A673 (cell line): Measurements from ENCODE around the gene PYROXD2. TPM values are rescaled to one million over a fixed set of nuclear protein-coding genes. Genes with fewer than 3 reads are reported as not detected.

Experiments used
- BruUV-seq: library from RNA; stranded (reverse); fragments of 400-500 nt; replicated peaks from 2 replicates; lab custom pipeline; 2021; lab: Mats Ljungman, UMichigan
- CTCF ChIA-PET: fragments of 300-600 bp; sonication (Branson Sonifier 250); formaldehyde crosslinking; loops from one replicate; lab custom pipeline; 2022; ENCODE audit warnings: antibody characterized with exemption; lab: Charles Lee
- POLR2A ChIA-PET: fragments of 300-600 bp; sonication (Branson Sonifier 250); formaldehyde crosslinking; loops from one replicate; lab custom pipeline; 2022; ENCODE audit warnings: antibody characterized with exemption; ENCODE audit not compliant: low non-redundant PET; lab: Charles Lee
- DNase-seq: peaks from one replicate; pipeline ENCODE4 v3.0.0-alpha.2; 2015; ENCODE audit warnings: low spot score
- H3K27ac ChIP-seq: fragments of 200-600 bp; sonication (generic); 2 replicates; pipeline ENCODE4 v1.5.1; 2016; ENCODE audit warnings: mixed run types, low read depth, mild to moderate bottlenecking, mixed read lengths, antibody characterized with exemption, low read length; ENCODE audit not compliant: poor library complexity, severe bottlenecking
- H3K27me3 ChIP-seq: fragments of 200-600 bp; sonication (generic); replicated peaks from 2 replicates; pipeline ENCODE4 v1.6.1; 2017; ENCODE audit warnings: mixed run types, low read depth, mild to moderate bottlenecking, mixed read lengths, antibody characterized with exemption, low read length; ENCODE audit not compliant: insufficient read depth, poor library complexity
- H3K36me3 ChIP-seq: fragments of 200-600 bp; sonication (generic); 2 replicates; pipeline ENCODE4 v1.6.1; 2016; ENCODE audit warnings: mixed run types, mild to moderate bottlenecking, mixed read lengths, antibody characterized with exemption, low read length; ENCODE audit not compliant: insufficient read depth, poor library complexity, severe bottlenecking
- H3K4me1 ChIP-seq: fragments of 200-600 bp; sonication (generic); 2 replicates; pipeline ENCODE4 v1.6.1; 2017; ENCODE audit warnings: mixed run types, mild to moderate bottlenecking, mixed read lengths, antibody characterized with exemption, low read length; ENCODE audit not compliant: insufficient read depth, poor library complexity, severe bottlenecking
- H3K4me3 ChIP-seq: fragments of 200-600 bp; sonication (generic); 2 replicates; pipeline ENCODE4 v1.5.1; 2016; ENCODE audit warnings: low read depth, mixed run types, mild to moderate bottlenecking, mixed read lengths, low read length; ENCODE audit not compliant: poor library complexity, severe bottlenecking
- H3K9me3 ChIP-seq: fragments of 200-600 bp; sonication (generic); 2 replicates; pipeline ENCODE4 v1.6.1; 2016; ENCODE audit warnings: mixed run types, low read depth, mild to moderate bottlenecking, mixed read lengths, antibody characterized with exemption, low read length; ENCODE audit not compliant: poor library complexity, severe bottlenecking
- CTCF ChIP-seq: fragments of 300-800, 200-600 bp; sonication (generic); conservative IDR thresholded peaks from 2 replicates; pipeline ENCODE4 v1.5.1; 2017; ENCODE audit warnings: low read depth, mild to moderate bottlenecking, antibody characterized with exemption, low read length, moderate library complexity, mixed read lengths
- EZH2 ChIP-seq: fragments of 200-600 bp; sonication (generic); IDR thresholded peaks from 2 replicates; pipeline ENCODE4 v1.6.1; 2017; ENCODE audit warnings: borderline replicate concordance, low read depth, mild to moderate bottlenecking, mixed read lengths, antibody characterized with exemption, low read length; ENCODE audit not compliant: poor library complexity, severe bottlenecking
- intact Hi-C: fragments of 100-400 bp; cut with micrococcal nuclease; formaldehyde crosslinking; loops from one replicate; pipeline ENCODE4 v1.10.0; 2022; ENCODE audit not compliant: unreplicated experiment
- total RNA-seq: library from RNA; stranded (reverse); gene quantifications from 2 replicates; pipeline ENCODE4 v1.2.3, GENCODE V29; 2021

PYROXD2 gene
- total RNA-seq, 1 experiment from 2014 or later: 4.0 TPM

GRCh38 chr10:98456043-98456570 is 41.1 kb upstream of the PYROXD2 start:
- H3K36me3 ChIP-seq: no peaks in the 10 kb centered on the region
- no peak overlapping the region for H3K27ac ChIP-seq
- intact Hi-C loops: no loop called here
- H3K27me3 ChIP-seq: peaks cover 40% of the 10 kb centered on the region
- CTCF ChIA-PET: no interaction called here
- H3K4me3 ChIP-seq: no peak overlapping the region
- no peak for DNase-seq
- no peaks in the 10 kb centered on the region for H3K4me1 ChIP-seq
- no TSS peak for BruUV-seq
- no peaks in the 10 kb centered on the region for H3K9me3 ChIP-seq
- POLR2A ChIA-PET: no interaction called here
- TF ChIP-seq EZH2 (no peak), CTCF (no peak)

- CTCF ChIA-PET: no interaction called here
- Histone ChIP-seq H3K4me3 (no peak overlapping the region), H3K9me3 (no peaks in the 10 kb centered on the region), H3K36me3 (no peaks in the 10 kb centered on the region), H3K4me1 (no peaks in the 10 kb centered on the region), H3K27ac (no peak overlapping the region), H3K27me3 (peaks cover 45% of the 10 kb centered on the region)
- no TSS peak for BruUV-seq
- intact Hi-C loops: no loop called here
- POLR2A ChIA-PET: no interaction called here
- DNase-seq: no peak
- TF ChIP-seq EZH2: no peak
- TF ChIP-seq CTCF: no peak
These were observed 38.7 kb upstream of the PYROXD2 start for GRCh38 chr10:98453729-98454128.

GRCh38 chr10:98450618-98451017 is 35.6 kb upstream of the PYROXD2 start:
- ChIA-PET CTCF (no interaction called here), POLR2A (no interaction called here)
- Histone ChIP-seq H3K9me3 (no peaks in the 10 kb centered on the region), H3K4me3 (no peak overlapping the region), H3K27ac (no peak overlapping the region), H3K36me3 (no peaks in the 10 kb centered on the region), H3K27me3 (peaks cover 21% of the 10 kb centered on the region), H3K4me1 (no peaks in the 10 kb centered on the region)
- no peak for TF ChIP-seq EZH2
- TF ChIP-seq CTCF: no peak
- intact Hi-C loops: no loop called here
- no TSS peak for BruUV-seq
- no peak for DNase-seq
